Measurements from ENCODE around the gene TUNAR. TPM values are rescaled to one million over a fixed set of nuclear protein-coding genes. Genes with fewer than 3 reads are reported as not detected.

The TUNAR gene
- total RNA-seq, 1 experiment from 2014 or later: not detected

DNA sequence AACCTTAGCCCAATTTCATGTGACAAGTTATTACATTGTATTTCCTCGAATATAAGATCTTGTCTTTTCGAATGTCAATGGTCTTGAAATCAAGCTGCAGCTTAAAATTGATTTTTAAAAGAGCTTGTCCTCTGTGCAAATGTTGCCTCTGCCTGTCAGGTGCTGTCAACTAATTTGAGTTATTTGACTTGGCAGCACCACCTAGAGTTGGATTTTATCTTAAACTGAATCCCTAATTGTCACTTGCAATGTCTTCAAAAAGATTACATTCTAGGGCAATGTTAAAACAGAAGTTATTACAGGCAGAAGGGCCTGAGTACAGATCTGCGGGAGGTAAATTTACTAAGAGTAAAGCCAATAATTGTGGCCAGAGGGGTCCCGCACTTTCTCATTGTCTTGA lies 26.2 kb upstream of the TUNAR start:
- Histone ChIP-seq H3K4me1 (replicated peaks) (no peaks in the 10 kb centered on the region), H3K36me3 (no peaks in the 10 kb centered on the region), H3K27ac (no peak overlapping the region), H3K27me3 (replicated peaks) (peaks cover 3% of the 10 kb centered on the region), H3K4me3 (no peak overlapping the region), H3K9me3 (replicated peaks) (no peaks in the 10 kb centered on the region)
- DNase-seq (ENCODE audit: low read depth in 1 of 2, low spot score in 2 of 2): no peak

DNA sequence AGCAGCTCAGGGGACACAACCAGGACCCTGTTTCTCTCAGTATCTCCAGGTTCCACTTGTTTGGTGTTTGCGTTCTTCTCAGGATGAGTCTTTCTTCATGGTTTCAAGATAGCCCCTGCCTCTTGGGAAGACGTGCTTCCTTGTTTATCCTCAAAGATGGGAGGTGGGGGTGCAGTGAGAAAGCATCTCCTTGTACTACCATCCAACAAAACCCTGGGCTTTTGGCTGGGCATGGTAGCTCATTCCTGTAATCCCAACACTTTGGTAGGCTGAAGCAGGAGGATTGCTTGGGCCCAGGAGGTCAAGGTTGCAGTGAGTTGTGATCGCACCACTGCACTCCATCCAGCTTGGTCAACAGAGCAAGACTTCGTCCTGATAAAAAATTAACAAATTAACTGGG lies 21.0 kb upstream of the TUNAR start:
- no peaks in the 10 kb centered on the region for H3K9me3 ChIP-seq (replicated peaks)
- DNase-seq (ENCODE audit: low read depth in 1 of 2, low spot score in 2 of 2): no peak
- peaks cover 3% of the 10 kb centered on the region for H3K27me3 ChIP-seq (replicated peaks)
- no peak overlapping the region for H3K27ac ChIP-seq
- H3K4me3 ChIP-seq: no peak overlapping the region
- H3K36me3 ChIP-seq: no peaks in the 10 kb centered on the region
- H3K4me1 ChIP-seq (replicated peaks): no peaks in the 10 kb centered on the region

DNA sequence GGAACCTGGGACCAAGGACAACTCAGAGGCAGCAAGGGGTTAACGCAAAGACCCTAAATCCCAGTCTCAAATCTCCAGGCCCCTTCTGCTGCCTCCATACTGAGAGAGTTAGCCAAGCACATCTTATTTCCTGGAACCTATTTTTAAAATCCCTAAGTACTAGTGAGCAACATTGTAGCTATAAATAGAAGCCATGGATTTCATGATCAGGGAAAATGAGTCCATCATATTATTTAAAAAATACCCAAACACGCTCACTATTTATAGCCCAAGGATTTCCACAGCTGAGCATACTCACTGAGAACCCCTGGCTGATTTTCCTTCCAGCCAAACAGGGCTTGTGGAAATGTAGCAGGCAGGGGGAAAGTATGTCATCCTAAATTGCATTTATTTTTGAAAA lies 19.4 kb upstream of the TUNAR start:
- Histone ChIP-seq H3K27me3 (replicated peaks) (peaks cover 3% of the 10 kb centered on the region), H3K36me3 (no peaks in the 10 kb centered on the region), H3K27ac (no peak overlapping the region), H3K4me3 (no peak overlapping the region), H3K4me1 (replicated peaks) (no peaks in the 10 kb centered on the region), H3K9me3 (replicated peaks) (no peaks in the 10 kb centered on the region)
- DNase-seq (ENCODE audit: low read depth in 1 of 2, low spot score in 2 of 2): no peak

DNA sequence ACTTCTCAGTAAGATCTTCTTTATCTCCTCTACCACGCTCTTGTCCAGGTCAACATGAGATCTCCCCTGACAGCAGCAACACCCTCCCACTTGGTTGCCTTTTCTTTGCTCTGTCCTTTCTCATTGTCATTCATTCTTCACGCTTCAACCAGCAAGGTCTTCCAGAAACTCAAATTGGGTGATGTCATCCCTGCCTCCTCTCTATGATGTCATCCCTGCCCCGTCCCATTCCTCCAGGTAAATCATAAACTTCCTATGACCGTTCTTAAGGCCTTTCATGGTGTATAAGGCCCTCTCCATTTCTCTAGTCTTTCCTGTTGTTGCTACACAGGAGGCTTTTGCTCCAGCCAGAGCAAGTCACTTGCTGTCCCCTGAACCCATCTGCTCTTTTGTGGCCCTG lies 17.7 kb upstream of the TUNAR start:
- Histone ChIP-seq H3K27ac (no peak overlapping the region), H3K27me3 (replicated peaks) (peaks cover 3% of the 10 kb centered on the region; the same call in 1 of the 2 replicates), H3K4me1 (replicated peaks) (no peaks in the 10 kb centered on the region), H3K4me3 (no peak overlapping the region), H3K36me3 (no peaks in the 10 kb centered on the region), H3K9me3 (replicated peaks) (no peaks in the 10 kb centered on the region)
- no peak for DNase-seq (ENCODE audit: low read depth in 1 of 2, low spot score in 2 of 2)

DNA sequence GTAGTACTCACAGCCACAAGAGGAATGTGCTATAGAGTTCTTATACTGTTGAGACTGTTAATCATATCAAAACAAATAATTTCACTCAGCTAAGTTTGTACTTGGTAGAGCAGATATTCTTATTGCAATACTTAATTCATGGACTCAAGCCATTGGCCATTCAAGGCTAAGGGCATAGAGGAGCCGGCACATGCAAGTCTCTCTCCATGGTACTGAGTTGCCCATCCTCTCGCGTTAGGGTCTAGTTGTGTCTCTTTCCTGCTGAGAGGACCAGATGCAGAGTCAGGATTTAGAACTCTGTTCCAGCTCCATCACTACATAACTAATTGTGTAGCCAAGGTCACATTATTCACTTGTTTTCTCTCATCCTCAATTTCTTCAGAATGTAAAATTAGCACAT lies 14.4 kb upstream of the TUNAR start:
- no peaks in the 10 kb centered on the region; the same call in 1 of the 2 replicates for H3K27me3 ChIP-seq (replicated peaks)
- no peak overlapping the region for H3K4me3 ChIP-seq
- H3K4me1 ChIP-seq (replicated peaks): no peaks in the 10 kb centered on the region
- H3K36me3 ChIP-seq: no peaks in the 10 kb centered on the region
- H3K27ac ChIP-seq: no peak overlapping the region
- no peaks in the 10 kb centered on the region for H3K9me3 ChIP-seq (replicated peaks)
- no peak for DNase-seq (ENCODE audit: low read depth in 1 of 2, low spot score in 2 of 2)

DNA sequence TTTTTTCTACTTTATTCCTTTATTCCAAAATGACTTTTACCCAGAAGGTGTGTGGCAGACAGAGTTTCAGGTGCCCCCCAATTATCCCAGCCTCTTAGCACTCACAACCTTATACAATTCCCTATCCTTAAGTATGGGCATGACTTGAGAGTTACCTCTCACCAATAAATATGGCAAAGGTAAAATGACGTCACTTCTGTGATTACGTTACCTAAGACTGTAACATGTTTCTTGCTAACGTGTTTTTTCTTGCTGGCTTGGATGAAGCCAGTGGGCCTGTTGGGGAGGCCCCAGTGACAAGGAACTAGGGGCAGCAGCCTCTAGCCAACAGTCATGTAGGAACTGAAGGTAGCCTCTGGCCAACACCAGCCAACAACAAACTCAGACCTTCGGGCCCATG lies 13.3 kb upstream of the TUNAR start:
- H3K27me3 ChIP-seq (replicated peaks): peaks cover 4% of the 10 kb centered on the region; the same call in 1 of the 2 replicates

DNA sequence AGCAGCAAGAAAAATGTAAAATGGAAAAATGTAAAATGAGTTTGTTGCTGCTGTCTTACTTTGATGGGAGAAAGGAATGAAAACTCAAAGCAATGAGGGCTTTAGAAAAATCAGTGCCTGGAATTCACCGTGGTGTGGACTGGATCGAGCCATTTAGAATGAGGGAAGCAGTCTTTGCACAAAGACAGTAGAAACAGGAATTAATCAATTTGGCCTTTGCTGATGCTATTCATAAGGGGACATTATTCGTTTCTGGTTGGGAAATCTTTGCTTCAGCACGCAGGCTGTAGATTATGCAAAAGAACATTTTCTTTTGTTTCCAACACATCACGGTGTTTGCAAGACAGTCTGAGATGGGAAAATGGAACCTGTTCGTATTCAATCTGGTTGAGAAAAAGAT lies 6.9 kb upstream of the TUNAR start:
- Histone ChIP-seq H3K9me3 (replicated peaks) (no peaks in the 10 kb centered on the region), H3K4me3 (no peak overlapping the region), H3K4me1 (replicated peaks) (no peaks in the 10 kb centered on the region), H3K36me3 (no peaks in the 10 kb centered on the region), H3K27me3 (replicated peaks) (peaks cover 9% of the 10 kb centered on the region; the same call in 1 of the 2 replicates), H3K27ac (no peak overlapping the region)
- no peak for DNase-seq (ENCODE audit: low read depth in 1 of 2, low spot score in 2 of 2)

More for the DNA sequence above, 13.3 kb upstream of the TUNAR start:
- Histone ChIP-seq H3K27ac (no peak overlapping the region), H3K4me1 (replicated peaks) (no peaks in the 10 kb centered on the region), H3K9me3 (replicated peaks) (no peaks in the 10 kb centered on the region), H3K4me3 (no peak overlapping the region), H3K36me3 (no peaks in the 10 kb centered on the region)
- DNase-seq (ENCODE audit: low read depth in 1 of 2, low spot score in 2 of 2): no peak

DNA sequence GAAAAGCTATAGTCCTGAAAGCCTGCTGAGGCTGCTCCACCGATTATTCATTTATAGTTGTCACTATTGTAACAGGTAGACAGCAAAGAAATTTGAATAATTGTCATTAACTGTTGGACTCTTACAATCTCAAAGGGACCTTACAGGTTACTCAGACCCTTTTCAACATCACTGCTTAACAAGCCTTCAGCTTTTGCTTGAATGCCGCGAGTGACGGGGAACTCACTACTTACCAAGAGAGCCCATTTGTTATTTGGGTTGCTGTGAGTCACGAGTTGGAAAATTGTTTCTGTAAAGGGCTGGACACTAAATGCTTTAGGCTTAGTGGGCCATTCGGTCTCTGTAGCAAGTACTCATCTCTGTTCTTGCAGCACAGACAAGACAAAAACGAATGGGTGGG lies 5.9 kb upstream of the TUNAR start:
- Histone ChIP-seq H3K9me3 (replicated peaks) (no peaks in the 10 kb centered on the region), H3K27ac (no peak overlapping the region), H3K36me3 (no peaks in the 10 kb centered on the region), H3K4me1 (replicated peaks) (no peaks in the 10 kb centered on the region), H3K4me3 (no peak overlapping the region), H3K27me3 (replicated peaks) (peaks cover 17% of the 10 kb centered on the region)
- no peak for DNase-seq (ENCODE audit: low read depth in 1 of 2, low spot score in 2 of 2)

DNA sequence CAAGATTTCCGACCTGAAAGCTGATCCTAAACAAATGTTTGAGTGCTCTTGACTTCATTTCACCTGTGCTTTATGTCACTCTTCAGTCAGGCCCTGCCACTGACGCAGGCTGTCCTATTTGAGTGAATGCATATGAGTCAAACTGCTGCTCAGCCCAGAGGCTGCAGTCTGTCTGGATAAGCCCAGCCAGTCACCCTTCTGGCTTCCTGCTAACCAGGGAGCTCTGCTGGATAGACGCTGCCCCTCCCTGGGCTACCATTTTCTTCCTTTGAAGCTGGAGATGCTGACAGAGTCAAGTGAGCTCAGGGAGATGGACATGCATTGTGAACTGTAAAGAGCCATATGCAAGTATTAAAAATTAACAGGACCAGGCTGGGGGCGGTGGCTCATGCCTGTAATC lies 5.1 kb upstream of the TUNAR start:
- peaks cover 25% of the 10 kb centered on the region for H3K27me3 ChIP-seq (replicated peaks)
- no peaks in the 10 kb centered on the region for H3K9me3 ChIP-seq (replicated peaks)
- H3K4me3 ChIP-seq: no peak overlapping the region
- H3K27ac ChIP-seq: no peak overlapping the region
- no peaks in the 10 kb centered on the region for H3K36me3 ChIP-seq
- no peaks in the 10 kb centered on the region for H3K4me1 ChIP-seq (replicated peaks)
- DNase-seq (ENCODE audit: low read depth in 1 of 2, low spot score in 2 of 2): no peak

DNA sequence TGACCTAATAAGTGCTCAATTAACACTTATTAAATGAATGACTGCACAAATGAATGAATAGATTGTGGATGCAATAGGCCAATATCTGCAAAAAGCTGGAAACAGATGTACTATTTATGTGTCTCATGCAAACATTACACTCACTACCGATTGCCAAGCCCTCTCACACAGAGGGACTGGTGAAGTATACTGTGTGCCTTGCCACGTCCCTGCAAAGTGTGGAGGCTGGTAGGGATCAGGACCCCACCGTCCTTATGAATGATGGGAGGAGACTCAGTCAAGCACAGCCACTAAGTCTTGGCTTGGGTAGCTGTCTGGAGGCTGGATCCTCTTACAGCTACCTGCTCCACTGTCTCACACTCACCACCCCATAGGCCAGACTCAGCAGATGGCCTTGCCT lies 3.9 kb upstream of the TUNAR start:
- no peaks in the 10 kb centered on the region for H3K36me3 ChIP-seq
- H3K27ac ChIP-seq: no peak overlapping the region

DNA sequence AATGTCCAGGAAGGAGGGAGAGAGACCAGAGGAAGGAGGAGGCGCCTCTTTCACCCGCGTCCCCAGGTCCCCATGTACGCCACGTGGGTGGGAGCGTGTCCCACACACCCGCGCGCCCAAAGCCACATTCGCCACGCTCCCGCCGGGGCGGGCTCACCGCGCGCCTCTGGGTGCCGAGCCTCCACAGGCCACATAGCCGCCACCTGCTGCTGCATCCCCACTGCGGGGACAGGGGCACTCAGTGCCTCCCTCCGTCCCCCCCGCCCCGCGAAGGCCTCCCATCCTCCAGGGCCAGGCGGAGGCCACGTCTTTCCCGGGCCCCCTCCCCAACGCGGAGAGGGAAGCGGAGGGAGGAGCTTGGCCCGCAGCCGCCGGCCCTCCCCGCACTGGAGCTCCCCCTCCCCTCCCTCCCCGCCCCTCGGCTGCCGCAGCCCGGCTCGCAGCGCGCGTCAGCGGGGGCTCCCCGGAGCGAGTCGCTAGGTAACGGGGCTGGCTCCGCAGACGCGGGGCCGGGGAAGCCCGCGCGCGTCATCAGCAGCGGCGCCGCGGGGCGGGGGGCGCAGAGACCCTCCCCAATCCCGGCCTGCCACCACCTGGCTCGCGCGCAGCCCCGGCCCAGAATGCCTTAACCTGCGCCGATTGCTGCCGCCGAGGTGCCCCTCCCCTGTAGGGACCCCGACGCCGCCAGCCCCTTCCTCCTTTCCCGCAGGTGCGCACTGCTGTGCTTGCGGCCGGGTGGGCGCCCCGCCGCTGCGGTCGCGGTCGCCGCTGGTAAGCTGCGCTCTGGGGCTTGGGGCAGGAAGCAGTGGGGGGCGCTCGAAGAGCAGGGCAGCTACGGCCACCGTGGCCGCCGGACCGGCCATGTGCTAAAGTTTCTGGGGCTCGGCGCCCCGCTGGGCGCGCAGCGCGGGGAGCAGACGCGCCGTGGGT lies 536 bp upstream of the TUNAR start:
- no peak overlapping the region for H3K4me3 ChIP-seq
- DNase-seq (ENCODE audit: low read depth in 1 of 2, low spot score in 2 of 2): no peak

More for the DNA sequence above, 3.9 kb upstream of the TUNAR start:
- no peak for DNase-seq (ENCODE audit: low read depth in 1 of 2, low spot score in 2 of 2)
- peaks cover 35% of the 10 kb centered on the region for H3K27me3 ChIP-seq (replicated peaks)
- no peaks in the 10 kb centered on the region for H3K9me3 ChIP-seq (replicated peaks)
- no peaks in the 10 kb centered on the region for H3K4me1 ChIP-seq (replicated peaks)
- no peak overlapping the region for H3K4me3 ChIP-seq

DNA sequence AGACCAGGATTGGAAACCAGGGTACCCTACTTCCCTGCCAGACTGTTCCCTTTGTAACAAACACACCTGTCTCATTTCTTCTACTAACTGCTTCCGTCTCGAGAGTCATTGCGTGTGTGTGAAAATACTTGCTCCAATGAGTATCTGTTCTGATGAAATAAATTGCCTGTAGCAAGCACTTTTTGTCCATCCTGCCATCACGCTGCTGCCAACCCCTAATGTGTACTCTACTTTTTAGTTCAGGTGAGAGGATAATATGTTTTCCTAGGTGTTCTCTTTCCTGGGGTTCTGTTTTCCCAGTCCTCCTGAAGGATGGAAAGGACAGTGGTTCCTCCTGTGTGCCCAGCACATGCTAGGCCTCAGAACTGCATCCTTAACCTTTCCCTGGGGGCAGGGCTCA lies 1.0 kb downstream of the TUNAR start:
- Histone ChIP-seq H3K36me3 (no peaks in the 10 kb centered on the region), H3K27ac (no peak overlapping the region), H3K27me3 (replicated peaks) (peaks cover 56% of the 10 kb centered on the region), H3K4me3 (no peak overlapping the region), H3K4me1 (replicated peaks) (no peaks in the 10 kb centered on the region), H3K9me3 (replicated peaks) (no peaks in the 10 kb centered on the region)
- DNase-seq (ENCODE audit: low read depth in 1 of 2, low spot score in 2 of 2): no peak

More for the DNA sequence above, 536 bp upstream of the TUNAR start:
- Histone ChIP-seq H3K4me1 (replicated peaks) (no peaks in the 10 kb centered on the region), H3K36me3 (no peaks in the 10 kb centered on the region), H3K27me3 (replicated peaks) (peaks cover 52% of the 10 kb centered on the region), H3K9me3 (replicated peaks) (no peaks in the 10 kb centered on the region), H3K27ac (no peak overlapping the region)

DNA sequence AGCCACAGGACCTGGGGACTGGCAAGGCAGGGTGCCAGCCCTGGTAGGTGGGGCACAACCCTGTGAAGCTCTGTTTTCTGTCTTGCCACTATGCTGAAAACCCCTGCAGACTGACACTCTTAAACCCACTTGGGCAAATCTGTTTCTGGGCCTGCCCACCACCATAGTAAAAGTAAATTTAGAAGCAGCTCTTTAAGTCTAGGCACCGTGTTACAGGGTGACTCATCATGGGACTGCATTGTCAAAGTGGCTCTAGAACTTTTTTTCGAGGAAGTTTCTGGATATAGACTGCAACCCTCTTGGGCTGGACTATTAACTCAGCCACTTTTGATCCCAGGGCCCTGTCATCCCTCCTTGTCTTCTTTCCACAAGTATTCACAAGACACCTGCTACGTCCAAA lies 7.7 kb downstream of the TUNAR start:
- DNase-seq (ENCODE audit: low read depth in 1 of 2, low spot score in 2 of 2): no peak
- Histone ChIP-seq H3K27ac (no peak overlapping the region), H3K4me1 (replicated peaks) (no peaks in the 10 kb centered on the region), H3K36me3 (no peaks in the 10 kb centered on the region), H3K27me3 (replicated peaks) (peaks cover 19% of the 10 kb centered on the region), H3K9me3 (replicated peaks) (no peaks in the 10 kb centered on the region), H3K4me3 (no peak overlapping the region)

DNA sequence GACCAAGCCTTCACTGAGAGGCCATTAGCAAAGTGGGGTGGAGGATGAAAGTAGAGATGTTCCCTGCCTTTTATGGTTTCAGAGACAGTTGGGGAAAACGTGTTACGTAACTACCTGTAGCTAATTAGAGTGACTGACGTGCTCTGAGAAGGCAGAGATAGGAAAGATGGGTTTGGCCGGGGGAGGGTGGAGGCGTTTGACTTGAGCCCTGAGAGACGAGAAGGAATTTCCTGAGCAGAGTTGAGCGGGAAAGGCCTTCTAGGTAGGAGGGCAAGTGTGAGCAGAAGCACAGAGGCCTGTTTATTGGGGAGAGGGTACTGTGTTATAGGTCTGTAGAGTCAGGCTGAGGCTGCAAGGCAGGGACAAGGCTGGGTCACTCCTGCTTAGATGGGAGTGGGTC lies 8.6 kb downstream of the TUNAR start:
- H3K27me3 ChIP-seq (replicated peaks): peaks cover 11% of the 10 kb centered on the region; the same call in 1 of the 2 replicates
- no peak for DNase-seq (ENCODE audit: low read depth in 1 of 2, low spot score in 2 of 2)
- H3K36me3 ChIP-seq: no peaks in the 10 kb centered on the region
- no peaks in the 10 kb centered on the region for H3K4me1 ChIP-seq (replicated peaks)
- H3K4me3 ChIP-seq: no peak overlapping the region
- H3K9me3 ChIP-seq (replicated peaks): no peaks in the 10 kb centered on the region
- no peak overlapping the region for H3K27ac ChIP-seq
